ENCODE measurements around the gene ARID1A.
"Not testable (repeated sequence)": the region's sequence is repeated elsewhere in the genome, so short reads cannot be mapped to it uniquely, and the experiment has no call there.

The ARID1A gene

GRCh38 chr1:26695356-26696118 lies at the start of gene ARID1A:
TSS of gene ARID1A (plus strand) at chr1:26696015. CDS start at chr1:26696404, 389 bp downstream.
- DNase-seq = peak; percentile 96

- no peak for DNase-seq
Measured at GRCh38 chr1:26664802-26665201, 31.0 kb upstream of the ARID1A start.

GRCh38 chr1:26666855-26667254 lies 29.0 kb upstream of the ARID1A start:
- DNase-seq = peak; percentile 14

- DNase-seq = not testable (repeated sequence)
Measured at GRCh38 chr1:26668106-26668786, 27.6 kb upstream of the ARID1A start.

GRCh38 chr1:26677306-26678115 lies 18.3 kb upstream of the ARID1A start:
- DNase-seq = peak; percentile 54

GRCh38 chr1:26684763-26685508 lies 10.9 kb upstream of the ARID1A start:
- no peak for DNase-seq

- no peak for DNase-seq
Measured at GRCh38 chr1:26686795-26687194, 9.0 kb upstream of the ARID1A start.

- no peak for DNase-seq
Measured at GRCh38 chr1:26689504-26689903, 6.3 kb upstream of the ARID1A start.

- DNase-seq = no peak
Measured at GRCh38 chr1:26690157-26690556, 5.7 kb upstream of the ARID1A start.

- DNase-seq = no peak
Measured at GRCh38 chr1:26690576-26691031, 5.2 kb upstream of the ARID1A start.

GRCh38 chr1:26692211-26692792 lies 3.5 kb upstream of the ARID1A start:
- DNase-seq = peak; percentile 51

GRCh38 chr1:26692793-26693490 lies 2.9 kb upstream of the ARID1A start:
- peak; percentile 83 for DNase-seq

GRCh38 chr1:26693599-26694572 lies 1.9 kb upstream of the ARID1A start:
- no peak for DNase-seq

GRCh38 chr1:26694638-26695355 lies 1.0 kb upstream of the ARID1A start:
- DNase-seq = no peak

GRCh38 chr1:26696119-26696653 lies 371 bp downstream of the ARID1A start:
- DNase-seq = no peak

GRCh38 chr1:26696654-26697430 lies 1.0 kb downstream of the ARID1A start:
- DNase-seq = peak; percentile 71

- DNase-seq = no peak
Measured at GRCh38 chr1:26697431-26697977, 1.7 kb downstream of the ARID1A start.
